CD4-positive, alpha-beta T cell treated with Interferon alpha-2 for 1 hour (primary cell): ENCODE results near the gene ZBTB46.

Experiments
- DNase-seq, 2 donors: peaks; one replicate each; pipeline ENCODE4 v3.0.0-alpha.2; 2020 to 2022

The ZBTB46 gene

GRCh38 chr20:63744158-63744557, 86.9 kb downstream of the ZBTB46 start:
- DNase-seq, result no peak

- DNase-seq, result no peak
Measured at GRCh38 chr20:63743210-63743970, 87.7 kb downstream of the ZBTB46 start.

DNA sequence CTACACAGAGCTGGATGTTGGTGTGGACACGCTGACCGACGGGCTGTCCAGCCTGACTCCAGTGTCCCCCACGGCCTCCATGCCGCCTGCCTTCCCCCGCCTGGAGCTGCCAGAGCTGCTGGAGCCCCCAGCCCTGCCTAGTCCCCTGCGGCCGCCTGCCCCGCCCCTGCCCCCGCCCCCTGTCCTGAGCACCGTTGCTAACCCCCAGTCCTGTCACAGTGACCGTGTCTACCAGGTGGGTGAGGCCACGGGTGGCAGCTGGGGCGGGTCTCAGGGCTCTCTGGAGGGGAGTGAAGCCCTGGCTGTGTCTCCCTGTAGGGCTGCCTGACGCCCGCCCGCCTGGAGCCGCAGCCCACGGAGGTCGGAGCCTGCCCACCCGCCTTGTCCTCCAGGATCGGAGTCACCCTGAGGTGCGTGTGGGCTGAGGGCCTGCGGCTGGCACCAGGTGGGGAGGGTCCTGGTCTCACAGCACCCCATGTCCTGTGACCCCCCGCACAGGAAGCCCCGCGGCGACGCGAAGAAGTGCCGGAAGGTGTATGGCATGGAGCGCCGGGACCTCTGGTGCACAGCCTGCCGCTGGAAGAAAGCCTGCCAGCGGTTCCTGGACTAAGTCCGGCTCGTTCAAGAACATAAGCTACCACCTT, 88.6 kb downstream of the ZBTB46 start:
- DNase-seq, result no peak

- no peak for DNase-seq
Measured at GRCh38 chr20:63741676-63742380, 89.2 kb downstream of the ZBTB46 start.

DNA sequence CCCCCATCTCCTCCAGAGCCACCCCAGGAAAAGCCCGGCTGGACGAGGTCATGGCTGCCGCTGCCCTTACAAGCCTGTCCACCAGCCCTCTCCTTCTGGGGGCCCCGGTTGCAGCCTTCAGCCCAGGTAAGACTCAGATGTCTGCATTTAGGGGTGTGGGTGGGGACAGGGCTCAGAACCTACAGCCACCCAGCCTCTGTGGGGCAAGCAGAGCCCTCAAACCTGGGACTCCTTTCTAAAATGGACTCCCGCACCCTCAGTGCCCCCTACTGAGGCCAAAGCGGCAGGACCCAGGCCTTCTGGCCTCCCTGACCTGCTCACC, 89.7 kb downstream of the ZBTB46 start:
- DNase-seq, result no peak

- DNase-seq, result peak in 1 of 2 donors; percentile 47
Measured at GRCh38 chr20:63740627-63741353, 90.3 kb downstream of the ZBTB46 start.

DNA sequence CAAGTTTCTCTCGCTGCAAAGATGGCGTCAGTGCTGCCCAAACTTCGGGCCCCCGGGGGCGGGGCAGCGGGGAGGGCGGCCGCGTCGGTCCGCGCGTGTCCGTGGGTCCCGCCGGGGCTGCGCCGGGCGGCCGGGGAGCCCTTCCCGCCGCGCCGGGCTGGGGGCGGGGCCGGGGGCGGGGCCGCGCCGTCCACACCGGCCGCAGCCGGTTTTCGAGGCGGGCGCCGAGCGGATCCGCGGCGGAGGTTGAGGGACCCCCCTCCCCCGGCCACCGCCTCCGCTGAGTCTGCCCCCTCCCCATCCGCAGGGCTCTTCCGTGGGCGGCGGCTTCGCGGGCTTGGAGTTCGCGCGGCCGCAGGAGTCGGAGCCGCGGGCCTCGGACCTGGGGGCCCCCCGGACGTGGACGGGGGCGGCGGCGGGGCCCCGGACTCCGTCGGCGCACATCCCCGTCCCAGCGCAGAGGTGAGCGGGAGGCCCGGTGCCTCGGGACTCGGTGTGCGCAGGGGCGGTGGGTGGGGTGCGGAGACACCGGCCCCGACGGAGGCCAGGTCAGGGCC, 90.9 kb downstream of the ZBTB46 start:
- peak; percentile 56 to 74 for DNase-seq

GRCh38 chr20:63739130-63740069, 91.7 kb downstream of the ZBTB46 start, which contains the start of gene SLC2A4RG:
SLC2A4RG (plus strand) TSS chr20:63739776; CDS start chr20:63739913, 137 bp downstream.
- DNase-seq, result peak; percentile 71 to 84

- DNase-seq, result peak in 1 of 2 donors; percentile 50
Measured at GRCh38 chr20:63738687-63739129, 92.4 kb downstream of the ZBTB46 start.

DNA sequence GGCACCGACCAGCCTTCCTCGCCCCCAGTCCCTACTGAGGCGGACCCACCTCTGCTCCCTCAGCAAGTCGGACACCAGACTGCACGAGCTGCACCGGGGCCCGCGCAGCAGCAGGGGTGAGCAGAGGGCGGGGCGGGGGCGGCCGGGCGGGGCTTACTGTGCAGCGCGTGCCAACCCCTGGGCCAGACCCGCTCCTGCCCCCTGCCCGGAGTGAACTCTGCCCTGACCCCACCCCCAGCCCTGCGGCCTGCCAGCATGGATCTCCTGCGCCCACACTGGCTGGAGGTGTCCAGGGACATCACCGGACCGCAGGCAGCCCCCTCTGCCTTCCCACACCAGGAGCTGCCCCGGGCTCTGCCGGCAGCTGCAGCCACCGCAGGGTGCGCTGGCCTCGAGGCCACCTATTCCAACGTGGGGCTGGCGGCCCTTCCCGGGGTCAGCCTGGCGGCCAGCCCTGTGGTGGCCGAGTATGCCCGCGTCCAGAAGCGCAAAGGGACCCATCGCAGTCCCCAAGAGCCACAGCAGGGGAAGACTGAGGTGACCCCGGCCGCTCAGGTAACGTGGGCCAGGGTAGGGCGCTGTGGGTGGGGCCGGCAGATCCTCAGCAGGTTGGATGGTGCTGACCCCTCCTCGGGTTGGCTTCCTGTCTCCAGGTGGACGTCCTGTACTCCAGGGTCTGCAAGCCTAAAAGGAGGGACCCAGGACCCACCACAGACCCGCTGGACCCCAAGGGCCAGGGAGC, 92.9 kb downstream of the ZBTB46 start:
- peak in 1 of 2 donors; percentile 34 for DNase-seq

- DNase-seq, result no peak
Measured at GRCh38 chr20:63737695-63737944, 93.4 kb downstream of the ZBTB46 start.

GRCh38 chr20:63736893-63737694, 94.0 kb downstream of the ZBTB46 start:
- peak in 1 of 2 donors; percentile 55 for DNase-seq

DNA sequence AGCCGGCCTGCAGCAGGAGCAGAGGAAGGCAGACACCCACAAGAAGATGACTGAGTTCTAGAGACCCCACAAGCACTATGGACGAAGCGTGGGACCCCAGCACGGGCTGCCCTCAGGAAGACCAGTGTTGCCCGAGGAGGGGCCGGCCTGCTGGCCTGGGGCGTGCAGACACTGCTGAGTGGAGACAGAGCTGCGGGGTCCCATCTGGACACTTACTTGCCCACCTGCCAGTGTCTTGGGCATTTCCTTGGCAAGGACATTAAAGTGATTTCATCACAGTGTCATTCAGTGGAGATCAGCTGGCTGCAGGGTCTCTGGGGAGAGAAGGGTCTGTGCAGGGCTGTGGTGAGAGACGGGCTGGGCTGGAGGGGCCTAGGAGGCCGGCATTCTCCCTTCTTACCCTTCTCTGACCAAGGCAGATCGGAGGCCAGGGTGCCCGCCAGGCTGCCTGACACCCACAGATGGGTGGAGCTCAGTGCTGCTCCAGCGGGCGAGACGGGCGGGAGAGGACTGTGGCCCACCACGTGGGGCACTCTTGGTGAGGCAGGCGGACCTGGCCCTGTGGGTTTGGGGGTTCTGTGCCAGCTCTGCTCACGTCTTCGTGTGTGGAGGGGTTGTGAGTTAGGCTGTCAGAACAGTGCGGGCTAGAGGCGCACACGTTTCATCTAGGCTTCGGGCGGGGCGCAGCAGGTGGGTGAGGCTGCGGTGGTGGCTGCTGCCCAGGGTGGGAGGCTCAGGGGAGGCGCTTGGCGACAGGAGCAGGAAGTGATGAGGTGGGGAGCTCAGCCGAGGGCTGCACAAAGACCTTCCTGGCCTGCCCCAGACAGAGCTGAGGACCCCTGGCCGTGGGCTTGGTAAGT, 95.0 kb downstream of the ZBTB46 start, which contains the start of gene LIME1:
Gene LIME1 (plus strand): TSS at position 806 of the 860 bp plus-strand sequence. CDS start 886 bp downstream, outside the sequence.
- peak; percentile 76 to 86 for DNase-seq

DNA sequence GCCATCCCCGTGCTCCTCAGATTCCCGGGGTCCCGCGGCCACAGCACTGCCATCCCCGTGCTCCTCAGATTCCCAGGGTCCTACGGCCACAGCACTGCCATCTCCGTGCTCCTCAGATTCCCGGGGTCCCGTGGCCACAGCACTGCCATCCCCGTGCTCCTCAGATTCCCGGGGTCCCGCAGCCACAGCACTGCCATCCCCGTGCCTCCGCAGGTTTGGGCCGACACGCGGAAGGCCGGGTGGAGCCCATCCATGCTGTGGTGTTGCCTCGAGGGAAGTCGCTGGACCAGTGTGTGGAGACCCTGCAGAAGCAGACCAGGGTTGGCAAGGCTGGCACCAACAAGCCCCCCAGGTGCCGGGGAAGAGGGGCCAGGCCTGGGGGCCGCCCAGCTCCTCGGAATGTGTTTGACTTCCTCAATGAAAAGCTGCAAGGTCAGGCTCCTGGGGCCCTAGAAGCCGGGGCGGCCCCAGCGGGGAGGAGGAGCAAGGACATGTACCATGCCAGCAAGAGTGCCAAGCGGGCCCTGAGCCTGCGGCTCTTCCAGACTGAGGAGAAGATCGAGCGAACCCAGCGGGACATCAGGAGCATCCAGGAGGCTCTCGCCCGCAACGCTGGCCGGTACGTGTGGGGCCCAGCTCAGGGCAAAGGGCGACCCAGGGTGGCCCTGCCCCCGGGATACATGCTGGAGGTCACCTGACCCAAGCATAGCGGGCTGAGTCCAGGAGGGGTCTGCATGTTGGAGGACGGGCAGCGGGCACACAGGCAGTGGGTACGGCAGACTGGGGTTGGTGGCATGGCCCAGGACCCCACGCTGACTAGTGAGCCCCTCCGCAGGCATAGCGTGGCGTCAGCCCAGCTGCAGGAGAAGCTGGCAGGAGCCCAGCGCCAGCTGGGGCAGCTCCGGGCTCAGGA, 95.9 kb downstream of the ZBTB46 start:
- DNase-seq, result no peak

- no peak for DNase-seq
Measured at GRCh38 chr20:63734111-63734945, 96.7 kb downstream of the ZBTB46 start.

- DNase-seq, result no peak
Measured at GRCh38 chr20:63733579-63734081, 97.4 kb downstream of the ZBTB46 start.

GRCh38 chr20:63733117-63733516, 97.9 kb downstream of the ZBTB46 start:
- no peak for DNase-seq
